Motor neuron (in vitro differentiated cells): ENCODE results near the gene PDE4D. TPM values are rescaled to one million over a fixed set of nuclear protein-coding genes. Genes with fewer than 3 reads are reported as not detected.
A peak's percentile ranks its signal among the peaks of the same experiment; 100 is the strongest.

Source experiments
- ATAC-seq, 8 experiments: fragments of 200-7000 bp; cut with Tn5 transposase; replicated peaks in 6 of 8; 2 replicates each; pipeline ENCODE4 v1.8.0; 2021; ENCODE audit warnings: mild to moderate bottlenecking in 8 of 8, moderate library complexity in 8 of 8
- H3K27ac ChIP-seq, 2 donors: fragments of 250-450 bp; sonication (Bioruptor Pico); 2 replicates each; pipeline ENCODE4 v1.9.0; 2021; ENCODE audit warnings: antibody characterized with exemption in 2 of 2, mild to moderate bottlenecking in 2 of 2, moderate library complexity in 1 of 2
- H3K4me1 ChIP-seq, 2 donors: fragments of 250-450 bp; sonication (Bioruptor Pico); replicated peaks in 1 of 2; 2 replicates each; pipeline ENCODE4 v1.6.1; 2021; ENCODE audit warnings: antibody characterized with exemption in 2 of 2, mild to moderate bottlenecking in 2 of 2, moderate library complexity in 1 of 2
- H3K4me3 ChIP-seq, 5 donors: fragments of 250-450 bp; sonication (Bioruptor Pico); 2 replicates each; pipeline ENCODE4 v1.9.0; 2021; ENCODE audit warnings: antibody characterized with exemption in 5 of 5, mild to moderate bottlenecking in 5 of 5, moderate library complexity in 4 of 5
- WGBS, 10 experiments: fragments of 450-650 bp; shearing (Covaris generic); methylation state at CpG; one replicate each; pipeline ENCODE4 v1.0.0; 2022; 5-methylcytosine and 5-hydroxymethylcytosine counted together
- in situ Hi-C, 9 experiments: fragments of 400-800 bp; cut with MboI; loops; one replicate each; pipeline ENCODE4 v1.15.0; 2021; ENCODE audit warnings: low sequenced_read_pairs in 9 of 9, low pct_unique_long_range_greater_than_20kb in 2 of 9; ENCODE audit not compliant: unreplicated experiment in 9 of 9
- total RNA-seq, 8 experiments: library from RNA; unstranded; fragments of 300-600 nt; gene quantifications; 2 replicates each; pipeline versions ENCODE4 v1.2.3 to v1.2.4, GENCODE V29; 2022

Gene PDE4D
- total RNA-seq, 8 experiments from 2014 or later, result 10.1 to 57.2 (median 23.7) TPM

DNA sequence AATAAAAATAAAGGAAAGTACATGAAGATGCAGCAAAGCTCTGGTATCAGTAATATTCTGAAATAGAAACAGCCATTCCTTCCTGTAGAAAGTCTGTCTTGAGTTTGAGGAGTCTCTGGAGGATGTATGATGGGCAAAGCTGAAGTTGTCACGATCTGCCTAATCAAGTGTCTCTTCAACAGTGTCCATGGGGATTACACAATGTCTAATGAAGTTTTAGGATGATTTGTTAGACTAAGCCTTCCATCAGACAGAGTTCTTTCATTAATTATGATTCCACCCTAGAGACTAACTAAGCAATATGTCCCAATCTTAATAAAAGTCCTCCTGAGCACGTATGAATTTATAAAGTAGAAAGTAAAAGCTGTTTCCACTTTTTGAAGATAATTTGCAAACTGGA, 26.9 kb downstream of the PDE4D start:
- Histone ChIP-seq H3K27ac (no peak overlapping the region), H3K4me3 (no peak overlapping the region), H3K4me1 (peaks cover 2 to 5% of the 10 kb centered on the region in 2 donors)
- 8 to 100% (median 60%) methylated on average over 1 to 2 of the region's 2 CpGs; no CpG with 5 or more reads in 3 of the 10 experiments for WGBS, 10 experiments
- ATAC-seq, result no peak
- in situ Hi-C loops, result no loop called here

DNA sequence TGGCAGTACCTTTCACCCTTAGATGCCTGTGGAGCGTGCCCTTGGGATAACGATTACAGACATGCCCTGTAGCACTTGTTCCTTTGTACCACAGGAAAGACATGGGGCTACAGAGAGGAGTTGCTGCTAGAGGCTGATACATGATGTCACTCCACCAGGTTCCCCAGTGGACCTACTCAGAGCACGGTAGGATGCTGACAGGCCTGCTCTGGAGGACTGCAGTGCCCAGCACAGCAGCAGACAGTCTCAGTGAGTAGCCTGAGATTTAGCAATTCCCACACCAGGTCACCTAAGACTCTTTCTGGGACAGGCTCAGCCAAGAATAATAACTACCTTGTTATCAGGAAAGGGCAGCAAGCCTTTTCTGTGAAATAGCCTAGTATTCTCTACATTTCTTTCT, 28.8 kb downstream of the PDE4D start:
- in situ Hi-C loops, result no loop called here
- ATAC-seq, result peak in 3 of 8 experiments; percentile 43 to 65 (median 49)
- 14 to 80% (median 35%) methylated on average over 1 of the region's 3 CpGs; no CpG with 5 or more reads in 6 of the 10 experiments for whole genome bisulfite sequencing, 10 experiments
- Histone ChIP-seq H3K4me1 (peaks cover 2 to 5% of the 10 kb centered on the region in 2 donors), H3K4me3 (no peak overlapping the region), H3K27ac (no peak overlapping the region)

- WGBS, 10 experiments, result 0 to 75% (median 67%) methylated on average over 1 to 5 of the region's 5 CpGs; no CpG with 5 or more reads in 2 of the 10 experiments
- peak in 5 of 8 experiments; percentile 64 to 91 (median 70) for ATAC-seq
- H3K27ac ChIP-seq, result no peak overlapping the region
- H3K4me1 ChIP-seq, result peaks cover 2 to 5% of the 10 kb centered on the region in 2 donors
- in situ Hi-C loops, result no loop called here
- H3K4me3 ChIP-seq, result no peak overlapping the region
Measured at GRCh38 chr5:59863777-59864176, 29.7 kb downstream of the PDE4D start.

- Histone ChIP-seq H3K27ac (no peak overlapping the region), H3K4me3 (no peak overlapping the region), H3K4me1 (peaks cover 0 to 11% of the 10 kb centered on the region in 2 donors)
- peak in 7 of 8 experiments; percentile 65 to 88 (median 73) for ATAC-seq
- WGBS, 10 experiments, result 0 to 63% (median 41%) methylated on average over 2 to 5 of the region's 5 CpGs
- in situ Hi-C loops, result no loop called here
Measured at GRCh38 chr5:59856358-59856757, 37.2 kb downstream of the PDE4D start.

GRCh38 chr5:59850766-59851165, 42.8 kb downstream of the PDE4D start:
- ATAC-seq, result no peak
- H3K27ac ChIP-seq, result no peak overlapping the region
- in situ Hi-C loops, result no loop called here
- peaks cover 0 to 12% of the 10 kb centered on the region in 2 donors for H3K4me1 ChIP-seq
- WGBS, 10 experiments, result 50 to 100% (median 89%) methylated on average over 1 to 2 of the region's 2 CpGs; no CpG with 5 or more reads in 1 of the 10 experiments
- H3K4me3 ChIP-seq, result no peak overlapping the region

DNA sequence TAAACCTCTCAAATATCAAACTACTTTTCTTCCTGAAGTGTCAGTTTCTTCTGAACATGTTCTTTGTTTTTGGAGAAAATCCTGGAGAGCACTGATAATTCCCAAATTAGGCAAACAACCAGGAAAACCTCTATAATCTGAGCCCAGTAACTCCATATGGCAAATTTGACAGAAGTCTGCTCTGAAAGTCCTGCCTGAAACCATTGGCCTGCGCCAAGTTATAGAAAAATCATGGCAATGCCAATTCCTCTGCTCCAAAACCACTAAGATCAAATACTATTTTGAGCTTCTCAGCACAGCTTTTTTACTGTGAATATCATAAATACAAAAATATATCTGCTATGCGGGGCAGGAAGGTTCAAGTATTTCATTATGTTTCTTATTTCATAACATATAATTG, 45.9 kb downstream of the PDE4D start:
- Histone ChIP-seq H3K4me3 (no peak overlapping the region), H3K4me1 (peaks cover 0 to 12% of the 10 kb centered on the region in 2 donors), H3K27ac (no peak overlapping the region)
- in situ Hi-C loops, result no loop called here
- 48 to 100% (median 86%) methylated on average over 1 to 2 of the region's 2 CpGs; no CpG with 5 or more reads in 3 of the 10 experiments for WGBS, 10 experiments
- no peak for ATAC-seq

GRCh38 chr5:59845730-59846129, 47.8 kb downstream of the PDE4D start:
- in situ Hi-C loops, result no loop called here
- Histone ChIP-seq H3K4me1 (peaks cover 0 to 12% of the 10 kb centered on the region in 2 donors), H3K27ac (peak overlapping the region in 1 of 2 donors; percentile 70), H3K4me3 (no peak overlapping the region)
- peak in 5 of 8 experiments; percentile 70 to 99 (median 93) for ATAC-seq
- 58 to 100% (median 90%) methylated on average over 1 to 2 of the region's 2 CpGs; no CpG with 5 or more reads in 3 of the 10 experiments for WGBS, 10 experiments

GRCh38 chr5:59843511-59844213, 49.9 kb downstream of the PDE4D start:
- 86 to 100% (median 100%) methylated on average over 1 of the region's 1 CpG; no CpG with 5 or more reads in 3 of the 10 experiments for WGBS, 10 experiments
- Histone ChIP-seq H3K27ac (no peak overlapping the region), H3K4me3 (no peak overlapping the region), H3K4me1 (peaks cover 0 to 12% of the 10 kb centered on the region in 2 donors)
- in situ Hi-C loops, result no loop called here
- no peak for ATAC-seq

- no peak for ATAC-seq
- H3K27ac ChIP-seq, result no peak overlapping the region
- WGBS, 10 experiments, result 0 to 100% (median 67%) methylated on average over 1 of the region's 1 CpG; no CpG with 5 or more reads in 1 of the 10 experiments
- peaks cover 0 to 12% of the 10 kb centered on the region in 2 donors for H3K4me1 ChIP-seq
- no peak overlapping the region for H3K4me3 ChIP-seq
- in situ Hi-C loops, result no loop called here
Measured at GRCh38 chr5:59842999-59843398, 50.5 kb downstream of the PDE4D start.

- Histone ChIP-seq H3K27ac (no peak overlapping the region), H3K4me1 (no peaks in the 10 kb centered on the region), H3K4me3 (no peak overlapping the region)
- 11 to 100% (median 62%) methylated on average over 1 to 3 of the region's 3 CpGs; no CpG with 5 or more reads in 2 of the 10 experiments for WGBS, 10 experiments
- peak in 6 of 8 experiments; percentile 43 to 99 (median 90) for ATAC-seq
- in situ Hi-C loops, result no loop called here
Measured at GRCh38 chr5:59840200-59840601, 53.3 kb downstream of the PDE4D start.

GRCh38 chr5:59838989-59839388, 54.5 kb downstream of the PDE4D start:
- WGBS, 10 experiments, result 22 to 87% (median 50%) methylated on average over 1 to 2 of the region's 2 CpGs; no CpG with 5 or more reads in 5 of the 10 experiments
- in situ Hi-C loops, result no loop called here
- H3K4me3 ChIP-seq, result no peak overlapping the region

GRCh38 chr5:59838067-59838466, 55.5 kb downstream of the PDE4D start:
- no peaks in the 10 kb centered on the region for H3K4me1 ChIP-seq
- no peak overlapping the region for H3K27ac ChIP-seq
- WGBS, 10 experiments, result 17 to 57% (median 47%) methylated on average over 1 to 2 of the region's 2 CpGs; no CpG with 5 or more reads in 4 of the 10 experiments
- in situ Hi-C loops, result no loop called here
- no peak overlapping the region for H3K4me3 ChIP-seq
- ATAC-seq, result no peak

More at GRCh38 chr5:59838989-59839388, 54.5 kb downstream of the PDE4D start:
- Histone ChIP-seq H3K27ac (no peak overlapping the region), H3K4me1 (no peaks in the 10 kb centered on the region)
- ATAC-seq, result no peak

DNA sequence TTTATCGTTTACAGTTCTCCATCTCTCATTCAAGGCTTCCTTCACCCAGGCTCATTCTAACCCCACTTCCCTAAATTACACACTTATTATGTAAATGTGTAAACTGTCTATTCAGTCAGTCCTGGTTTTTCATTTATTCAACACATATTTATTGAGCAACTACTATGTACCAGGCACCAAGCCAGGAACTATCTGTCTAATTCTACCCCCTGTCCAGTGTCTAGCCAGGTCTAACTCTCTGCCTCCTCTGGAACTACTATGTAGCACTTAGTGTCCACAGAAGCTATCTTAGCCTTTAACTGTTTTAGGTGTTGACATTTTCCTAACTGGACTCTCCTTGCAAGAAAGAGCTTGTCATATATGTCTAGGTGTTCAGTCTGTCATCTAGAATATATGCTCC, 56.5 kb downstream of the PDE4D start:
- no peaks in the 10 kb centered on the region for H3K4me1 ChIP-seq
- no peak overlapping the region for H3K27ac ChIP-seq
- in situ Hi-C loops, result no loop called here
- H3K4me3 ChIP-seq, result no peak overlapping the region
- WGBS, 10 experiments, result 29 to 100% (median 87%) methylated on average over 1 of the region's 1 CpG; no CpG with 5 or more reads in 2 of the 10 experiments
- no peak for ATAC-seq
